H9 (cell line): Measurements from ENCODE around the gene SUFU. TPM values are rescaled to one million over a fixed set of nuclear protein-coding genes. Genes with fewer than 3 reads are reported as not detected.

Experiments
- DNase-seq: peaks from one replicate; pipeline ENCODE4 v3.0.0-alpha.2; 2017
- H2AFZ ChIP-seq: one replicate; pipeline ENCODE4 v1.6.1; 2013; ENCODE audit warnings: mild to moderate bottlenecking, low read length, control low read depth, moderate library complexity
- H2AK5ac ChIP-seq: 2 replicates; pipeline ENCODE4 v1.6.1; 2013; ENCODE audit warnings: low read length, control low read depth, mixed read lengths; ENCODE audit not compliant: insufficient read length
- H2BK120ac ChIP-seq: one replicate; pipeline ENCODE4 v1.6.1; 2013; ENCODE audit warnings: low read depth, mild to moderate bottlenecking, low read length, control low read depth, inconsistent platforms; ENCODE audit not compliant: poor library complexity, severe bottlenecking
- H2BK12ac ChIP-seq: 2 replicates; pipeline ENCODE4 v1.6.1; 2013; ENCODE audit warnings: low read length, control low read depth, mixed read lengths, low read depth; ENCODE audit not compliant: insufficient read length
- H2BK15ac ChIP-seq: 2 replicates; pipeline ENCODE4 v1.6.1; 2013; ENCODE audit warnings: low read depth, low read length, control low read depth
- H2BK20ac ChIP-seq: one replicate; pipeline ENCODE4 v1.6.1; 2013; ENCODE audit warnings: low read depth, mild to moderate bottlenecking, low read length, control low read depth, inconsistent platforms; ENCODE audit not compliant: poor library complexity, severe bottlenecking
- H2BK5ac ChIP-seq: 2 replicates; pipeline ENCODE4 v1.6.1; 2013; ENCODE audit warnings: low read length, control low read depth, mixed read lengths; ENCODE audit not compliant: insufficient read length
- H3K14ac ChIP-seq: 2 replicates; pipeline ENCODE4 v1.6.1; 2013; ENCODE audit warnings: low read length, control low read depth; ENCODE audit not compliant: insufficient read depth
- H3K18ac ChIP-seq: 2 replicates; pipeline ENCODE4 v1.6.1; 2013; ENCODE audit warnings: low read depth, mild to moderate bottlenecking, mixed read lengths, low read length, control low read depth; ENCODE audit not compliant: insufficient read length
- H3K23ac ChIP-seq: 2 replicates; pipeline ENCODE4 v1.6.1; 2013; ENCODE audit warnings: low read length, control low read depth, mixed read lengths, low read depth; ENCODE audit not compliant: insufficient read length
- H3K23me2 ChIP-seq: 2 replicates; pipeline ENCODE4 v1.6.1; 2013; ENCODE audit warnings: low read depth, mild to moderate bottlenecking, mixed read lengths, low read length, control low read depth; ENCODE audit not compliant: insufficient read length, poor library complexity, severe bottlenecking
- H3K27ac ChIP-seq: 2 replicates; pipeline ENCODE4 v1.5.1; 2013; ENCODE audit warnings: low read length, control low read depth, mixed read lengths, low read depth; ENCODE audit not compliant: insufficient read length
- H3K27me3 ChIP-seq: 2 replicates; pipeline ENCODE4 v1.6.1; 2013; ENCODE audit warnings: low read length, control low read depth, inconsistent platforms; ENCODE audit not compliant: insufficient read depth
- H3K4ac ChIP-seq: 2 replicates; pipeline ENCODE4 v1.6.1; 2013; ENCODE audit warnings: low read depth, mild to moderate bottlenecking, control low read depth, inconsistent platforms, low read length, moderate library complexity
- H3K4me1 ChIP-seq: 2 replicates; pipeline ENCODE4 v1.6.1; 2013; ENCODE audit warnings: low read length, control low read depth, inconsistent platforms; ENCODE audit not compliant: insufficient read depth
- H3K4me2 ChIP-seq: 2 replicates; pipeline ENCODE4 v1.6.1; 2013; ENCODE audit warnings: low read length, control low read depth, mixed read lengths; ENCODE audit not compliant: insufficient read length, insufficient read depth
- H3K56ac ChIP-seq: 2 replicates; pipeline ENCODE4 v1.6.1; 2013; ENCODE audit warnings: low read depth, mild to moderate bottlenecking, mixed read lengths, low read length, control low read depth; ENCODE audit not compliant: insufficient read length
- H3K79me1 ChIP-seq: 2 replicates; pipeline ENCODE4 v1.6.1; 2013; ENCODE audit warnings: low read depth, mild to moderate bottlenecking, moderate library complexity, low read length, control low read depth, inconsistent platforms; ENCODE audit not compliant: insufficient read depth, poor library complexity, severe bottlenecking
- H3K79me2 ChIP-seq: 2 replicates; pipeline ENCODE4 v1.6.1; 2013; ENCODE audit warnings: low read length, control low read depth, inconsistent platforms; ENCODE audit not compliant: insufficient read depth
- H3K9ac ChIP-seq: 2 replicates; pipeline ENCODE4 v1.6.1; 2013; ENCODE audit warnings: low read length, control low read depth, mixed read lengths; ENCODE audit not compliant: insufficient read length; ENCODE audit errors: extremely low read depth
- H3K9me3 ChIP-seq: one replicate; pipeline ENCODE4 v1.6.1; 2013; ENCODE audit warnings: low read depth, low read length, inconsistent platforms; ENCODE audit not compliant: control insufficient read depth
- H3T11ph ChIP-seq: one replicate; pipeline ENCODE4 v1.6.1; 2013; ENCODE audit warnings: mild to moderate bottlenecking, low read length, control low read depth, inconsistent platforms
- H4K20me1 ChIP-seq: one replicate; pipeline ENCODE4 v1.6.1; 2013; ENCODE audit not compliant: control insufficient read depth, insufficient read length, insufficient read depth
- H4K5ac ChIP-seq: 2 replicates; pipeline ENCODE4 v1.6.1; 2013; ENCODE audit warnings: low read depth, mild to moderate bottlenecking, mixed read lengths, low read length, control low read depth; ENCODE audit not compliant: insufficient read length
- H4K8ac ChIP-seq: replicated peaks from 2 replicates; pipeline ENCODE4 v1.6.1; 2013; ENCODE audit warnings: low read length, control low read depth, mixed read lengths, low read depth; ENCODE audit not compliant: insufficient read length
- H4K91ac ChIP-seq: 2 replicates; pipeline ENCODE4 v1.6.1; 2013; ENCODE audit warnings: low read depth, mild to moderate bottlenecking, moderate library complexity, mixed read lengths, low read length, control low read depth; ENCODE audit not compliant: insufficient read length
- H3K27ac Mint-ChIP-seq, 3 experiments: 2 replicates in 2 of 3; 3 replicates in 1 of 3; pipeline ENCODE4 v1.8.0; 2020 to 2021; ENCODE audit warnings: mixed read lengths in 3 of 3, mild to moderate bottlenecking in 1 of 3, moderate library complexity in 1 of 3
- H3K27me3 Mint-ChIP-seq: 2 replicates; pipeline ENCODE4 v1.8.0; 2021; ENCODE audit warnings: low read depth, mild to moderate bottlenecking, moderate library complexity, mixed read lengths
- H3K36me3 Mint-ChIP-seq, 3 experiments: 2 replicates in 2 of 3; 3 replicates in 1 of 3; pipeline ENCODE4 v1.8.0; 2020 to 2021; ENCODE audit warnings: low read depth in 3 of 3, mixed read lengths in 3 of 3; ENCODE audit not compliant: insufficient read depth in 1 of 3
- H3K4me1 Mint-ChIP-seq, 2 experiments: 2 replicates each; pipeline ENCODE4 v1.8.0; 2020; ENCODE audit warnings: mixed read lengths in 2 of 2
- H3K4me3 Mint-ChIP-seq, 2 experiments: 2 replicates in 1 of 2; 3 replicates in 1 of 2; pipeline ENCODE4 v1.8.0; 2020 to 2021; ENCODE audit warnings: mild to moderate bottlenecking in 2 of 2, mixed read lengths in 2 of 2, moderate library complexity in 1 of 2
- H3K9me3 Mint-ChIP-seq, 2 experiments: 2 replicates in 1 of 2; 3 replicates in 1 of 2; pipeline ENCODE4 v1.8.0; 2020; ENCODE audit warnings: mild to moderate bottlenecking in 2 of 2, mixed read lengths in 2 of 2, moderate library complexity in 1 of 2
- WGBS: extraction: QIAGEN DNeasy Blood & Tissue Kit; methylation state at CpG from one replicate; pipeline ENCODE4 v1.1.7; 2013; ENCODE audit warnings: missing lambda C conversion rate, low lambda C conversion rate, mixed read lengths; ENCODE audit not compliant: insufficient read length; ENCODE audit errors: extremely low coverage; 5-methylcytosine and 5-hydroxymethylcytosine counted together
- total RNA-seq: library from RNA; stranded (reverse); gene quantifications from 2 replicates; pipeline ENCODE4 v1.2.1, GENCODE V29; 2021
- TF ChIP-seq, protein P1 (sequence below): fragments of 200-600 bp; sonication (generic); conservative IDR thresholded peaks from 3 replicates; pipeline ENCODE4 v1.8.0; 2021; ENCODE audit warnings: antibody characterized with exemption, mild to moderate bottlenecking

Gene SUFU
- total RNA-seq, 1 experiment from 2014 or later, result 9.5 TPM

GRCh38 chr10:102553771-102554170, 50.0 kb downstream of the SUFU start:
- Histone ChIP-seq H3K4me2 (no peak overlapping the region), H3K4me1 (no peaks in the 10 kb centered on the region), H2BK12ac (no peak overlapping the region), H2AK5ac (no peak overlapping the region), H3K56ac (no peak overlapping the region), H3K23ac (no peak overlapping the region), H4K20me1 (no peaks in the 10 kb centered on the region), H2AFZ (no peak overlapping the region), H3K4ac (no peak overlapping the region), H4K8ac (no peak overlapping the region), H2BK120ac (no peak overlapping the region), H3T11ph (no peak overlapping the region), H3K9ac (no peak overlapping the region), H3K18ac (no peak overlapping the region), H4K5ac (no peak overlapping the region), H3K27me3 (no peaks in the 10 kb centered on the region), H3K14ac (no peak overlapping the region), H4K91ac (no peak overlapping the region), H2BK20ac (no peak overlapping the region), H3K23me2 (no peaks in the 10 kb centered on the region), H3K79me1 (no peaks in the 10 kb centered on the region), H3K9me3 (no peaks in the 10 kb centered on the region), H3K79me2 (no peaks in the 10 kb centered on the region), H2BK5ac (no peak overlapping the region), H2BK15ac (no peak overlapping the region), H3K27ac (no peak overlapping the region)
- DNase-seq, result no peak
- TF ChIP-seq, protein P1, sequence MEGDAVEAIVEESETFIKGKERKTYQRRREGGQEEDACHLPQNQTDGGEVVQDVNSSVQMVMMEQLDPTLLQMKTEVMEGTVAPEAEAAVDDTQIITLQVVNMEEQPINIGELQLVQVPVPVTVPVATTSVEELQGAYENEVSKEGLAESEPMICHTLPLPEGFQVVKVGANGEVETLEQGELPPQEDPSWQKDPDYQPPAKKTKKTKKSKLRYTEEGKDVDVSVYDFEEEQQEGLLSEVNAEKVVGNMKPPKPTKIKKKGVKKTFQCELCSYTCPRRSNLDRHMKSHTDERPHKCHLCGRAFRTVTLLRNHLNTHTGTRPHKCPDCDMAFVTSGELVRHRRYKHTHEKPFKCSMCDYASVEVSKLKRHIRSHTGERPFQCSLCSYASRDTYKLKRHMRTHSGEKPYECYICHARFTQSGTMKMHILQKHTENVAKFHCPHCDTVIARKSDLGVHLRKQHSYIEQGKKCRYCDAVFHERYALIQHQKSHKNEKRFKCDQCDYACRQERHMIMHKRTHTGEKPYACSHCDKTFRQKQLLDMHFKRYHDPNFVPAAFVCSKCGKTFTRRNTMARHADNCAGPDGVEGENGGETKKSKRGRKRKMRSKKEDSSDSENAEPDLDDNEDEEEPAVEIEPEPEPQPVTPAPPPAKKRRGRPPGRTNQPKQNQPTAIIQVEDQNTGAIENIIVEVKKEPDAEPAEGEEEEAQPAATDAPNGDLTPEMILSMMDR, result no peak
- WGBS, result no CpG with 5 or more reads among the region's 7 CpGs
- Mint-ChIP-seq H3K4me1 (no peaks in the 10 kb centered on the region), H3K27me3 (peaks cover 11% of the 10 kb centered on the region), H3K4me3 (no peak overlapping the region), H3K36me3 (peaks cover 5 to 17% (median 13%) of the 10 kb centered on the region in 3 experiments), H3K27ac (no peak overlapping the region; a peak in 1 of 7 replicates), H3K9me3 (no peaks in the 10 kb centered on the region)
